ENCODE data around the gene CSF1.
"Not testable (repeated sequence)": the region's sequence is repeated elsewhere in the genome, so short reads cannot be mapped to it uniquely, and the experiment has no call there.

Gene CSF1

DNA sequence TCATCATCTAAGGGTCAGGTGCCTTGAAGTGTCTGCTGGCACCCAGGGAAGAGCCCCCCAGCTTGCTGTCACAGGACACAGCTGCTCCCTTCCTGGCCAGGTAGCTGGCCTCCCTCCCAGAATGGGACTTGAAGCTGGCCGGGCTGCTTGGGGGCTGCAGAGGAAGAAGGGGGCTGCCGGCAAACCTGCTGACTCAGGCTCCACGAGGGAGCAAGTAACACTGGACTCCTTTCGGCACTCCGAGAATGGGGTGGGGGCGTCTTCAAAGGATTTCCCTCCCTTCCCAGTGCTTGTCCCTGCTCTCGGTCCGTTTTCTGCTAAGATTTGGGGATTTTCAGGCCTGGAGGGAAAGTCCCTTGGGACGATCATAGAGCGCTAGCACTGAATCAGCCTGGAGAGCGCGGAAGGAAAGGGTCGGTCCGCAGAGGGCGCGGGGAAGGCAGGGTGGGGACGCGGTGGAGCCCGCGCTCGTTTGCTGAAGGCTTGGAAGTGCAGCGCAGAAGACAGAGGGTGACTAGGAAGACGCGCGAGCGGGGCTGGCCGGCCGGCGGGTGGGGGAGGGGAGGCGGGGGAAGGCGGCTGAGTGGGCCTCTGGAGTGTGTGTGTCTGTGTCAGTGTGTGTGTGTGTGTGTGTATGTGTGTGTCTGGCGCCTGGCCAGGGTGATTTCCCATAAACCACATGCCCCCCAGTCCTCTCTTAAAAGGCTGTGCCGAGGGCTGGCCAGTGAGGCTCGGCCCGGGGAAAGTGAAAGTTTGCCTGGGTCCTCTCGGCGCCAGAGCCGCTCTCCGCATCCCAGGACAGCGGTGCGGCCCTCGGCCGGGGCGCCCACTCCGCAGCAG lies at the start of gene CSF1:
TSS of gene CSF1 (plus strand) at position 727 of the 840 bp plus-strand sequence. CDS start 175 bp downstream, outside the sequence.
- DNase-seq: peak; percentile 82

DNA sequence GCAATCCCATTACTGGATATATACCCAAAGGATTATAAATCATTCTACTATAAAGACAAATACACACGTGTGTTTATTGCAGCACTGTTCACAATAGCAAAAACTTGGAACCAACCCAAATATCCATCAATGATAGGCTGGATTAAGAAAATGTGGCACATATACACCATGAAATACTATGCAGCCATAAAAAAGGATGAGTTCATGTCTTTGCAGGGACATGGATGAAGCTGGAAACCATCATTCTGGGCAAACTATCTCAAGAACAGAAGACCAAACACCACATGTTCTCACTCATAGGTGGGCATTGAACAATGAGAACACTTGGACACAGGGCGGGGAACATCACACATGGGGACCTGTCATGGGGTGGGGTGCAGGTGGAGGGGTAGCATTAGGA lies 49.0 kb upstream of the CSF1 start:
- DNase-seq: not testable (repeated sequence)

- DNase-seq: no peak
Observed at GRCh38 chr1:109863667-109864046, 47.0 kb upstream of the CSF1 start.

DNA sequence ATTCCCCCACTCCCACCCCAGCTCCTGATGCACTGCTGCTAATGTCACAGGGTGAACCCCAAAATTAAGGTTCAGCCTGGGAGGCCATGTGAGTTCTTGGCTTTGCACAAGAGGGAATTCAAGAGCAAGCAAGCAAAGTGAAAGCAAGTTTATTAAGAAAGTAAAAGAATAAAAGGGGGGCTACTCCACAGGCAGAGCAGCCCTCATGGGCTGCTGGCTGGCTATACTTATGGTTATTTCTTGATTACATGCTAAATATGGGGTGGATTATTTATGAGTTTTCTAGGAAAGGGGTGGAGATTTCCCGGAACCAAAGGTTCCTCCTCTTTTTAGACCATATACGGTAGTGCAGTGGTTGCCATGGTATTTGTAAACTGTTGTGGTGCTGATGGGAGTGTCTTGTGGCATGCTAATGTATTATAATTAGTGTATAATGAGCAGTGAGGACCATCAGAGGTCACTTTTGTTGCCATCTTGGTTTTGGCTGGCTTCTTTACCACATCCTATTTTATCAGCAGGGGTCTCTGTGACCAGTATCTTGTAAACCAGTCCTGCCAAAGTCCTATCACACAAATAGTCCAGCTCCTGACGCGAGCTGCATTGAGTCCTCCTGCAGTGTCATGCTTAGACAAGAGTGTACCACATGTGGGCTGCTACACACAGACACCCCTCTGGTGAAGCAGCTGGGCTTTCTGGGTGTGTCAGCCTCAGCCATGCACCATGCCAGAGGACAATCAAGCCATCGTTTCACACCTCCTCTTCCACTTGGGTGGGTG lies 46.4 kb upstream of the CSF1 start:
- peak; percentile 16 for DNase-seq

DNA sequence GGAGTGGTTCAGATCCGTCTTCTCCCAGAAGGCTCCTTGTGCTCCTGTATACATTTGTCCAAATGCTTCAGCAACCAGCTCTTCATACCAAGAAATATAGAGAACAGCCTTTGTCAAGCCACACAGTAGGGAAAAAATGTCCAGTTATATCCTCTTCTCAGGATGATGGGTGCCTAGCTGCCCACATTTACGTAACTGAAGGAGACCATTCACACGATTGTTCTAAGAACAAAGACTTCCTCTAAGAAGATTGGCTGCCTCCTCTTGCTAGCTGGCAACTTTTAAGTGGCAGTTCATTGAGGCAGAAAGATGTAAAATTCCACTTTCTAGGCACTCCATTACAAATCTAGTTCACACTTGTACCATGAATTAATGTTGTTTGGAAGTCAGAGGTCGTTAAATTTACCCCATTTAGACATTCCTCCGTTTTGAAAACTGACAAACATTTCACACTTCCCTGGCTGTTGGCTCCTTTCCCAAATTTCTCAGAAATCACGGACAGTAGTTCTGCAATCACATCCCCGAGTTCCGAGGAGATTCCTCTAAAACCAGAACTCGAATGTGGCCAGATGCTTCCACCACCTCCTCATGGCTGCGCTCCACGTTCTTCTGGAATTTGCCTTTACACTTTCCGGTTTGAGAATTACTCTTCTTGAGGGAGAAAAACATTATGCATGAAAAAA lies 45.6 kb upstream of the CSF1 start:
- no peak for DNase-seq

DNA sequence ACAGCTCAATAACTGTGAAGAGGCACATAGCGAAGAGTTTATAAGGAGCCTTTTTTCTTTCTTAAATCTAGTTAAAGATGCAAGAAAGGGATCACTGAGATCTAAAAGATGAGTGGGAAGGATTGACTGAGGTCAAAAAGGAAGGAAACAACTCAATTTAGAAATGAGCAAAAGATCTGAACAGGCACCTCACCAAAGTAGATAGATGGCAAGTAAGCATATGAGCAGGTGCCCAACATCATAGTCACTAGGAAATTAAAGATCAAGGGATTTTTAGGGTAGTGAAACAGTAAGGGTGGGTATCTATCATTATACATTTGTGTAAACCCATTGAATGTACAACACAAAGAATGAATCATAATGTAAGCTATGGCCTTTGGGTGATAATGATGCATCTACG lies 44.6 kb upstream of the CSF1 start:
- no peak for DNase-seq

GRCh38 chr1:109873278-109874175 lies 37.1 kb upstream of the CSF1 start:
- DNase-seq: no peak

DNA sequence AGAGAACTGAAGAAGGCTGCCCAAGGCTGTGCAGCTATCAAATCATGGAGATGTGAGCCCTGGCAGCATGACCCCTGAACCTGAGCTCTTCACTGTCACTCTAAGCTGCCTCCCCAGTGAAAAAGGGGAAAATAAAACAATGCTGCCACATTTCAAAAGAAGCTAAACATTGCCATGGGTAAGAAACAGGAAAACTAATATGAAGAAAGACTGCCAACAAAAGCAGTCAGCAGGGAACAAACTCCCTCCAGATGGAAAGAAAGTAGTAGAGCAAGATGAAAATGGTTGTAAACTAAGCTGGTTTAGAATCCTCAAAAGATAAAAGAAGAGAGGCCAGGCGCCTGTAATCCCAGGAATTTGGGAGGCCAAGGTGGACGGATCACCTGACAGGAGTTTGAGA lies 36.2 kb upstream of the CSF1 start:
- DNase-seq: no peak

DNA sequence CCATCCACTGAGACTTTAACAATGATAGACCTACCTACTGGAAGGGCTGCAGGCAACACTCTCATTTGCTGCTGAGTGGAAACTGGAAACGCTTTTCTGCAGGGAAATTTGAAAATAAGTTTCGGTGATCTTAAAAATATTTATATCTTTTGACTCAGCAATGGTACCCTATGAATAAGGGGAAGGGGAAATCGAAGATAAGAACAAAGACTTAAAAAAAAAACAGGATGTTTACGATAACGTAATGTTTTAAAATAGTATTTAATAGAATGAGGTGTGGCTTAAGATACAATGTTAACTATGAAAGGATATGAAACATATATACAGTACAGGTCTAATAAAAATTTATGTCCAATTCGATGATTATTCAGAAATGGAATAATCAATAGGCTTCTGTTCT lies 34.8 kb upstream of the CSF1 start:
- no peak for DNase-seq

- no peak for DNase-seq
Observed at GRCh38 chr1:109876617-109877316, 33.9 kb upstream of the CSF1 start.

DNA sequence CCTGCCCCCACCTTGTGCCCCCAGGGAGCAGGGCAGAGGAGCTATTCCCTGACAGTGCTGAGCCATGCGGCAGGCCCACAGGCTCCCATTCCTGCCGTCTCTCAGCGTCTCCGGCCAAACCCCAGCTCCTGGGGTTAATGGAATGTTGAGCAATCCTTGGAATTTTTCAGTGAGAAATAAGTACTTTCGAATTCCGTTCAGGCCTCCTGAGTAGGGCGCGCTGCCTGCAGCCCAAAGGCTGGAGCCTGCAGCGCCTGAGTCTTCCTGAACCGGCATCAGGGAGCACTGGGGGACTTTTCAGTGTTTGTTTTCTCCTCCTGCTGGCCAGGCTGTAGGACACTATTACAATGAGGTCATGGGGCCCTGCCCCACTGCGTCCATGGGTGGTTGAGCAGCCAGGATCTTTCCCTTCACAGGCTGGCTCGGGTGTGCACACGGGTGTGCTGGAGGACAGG lies 33.3 kb upstream of the CSF1 start:
- DNase-seq: no peak

DNA sequence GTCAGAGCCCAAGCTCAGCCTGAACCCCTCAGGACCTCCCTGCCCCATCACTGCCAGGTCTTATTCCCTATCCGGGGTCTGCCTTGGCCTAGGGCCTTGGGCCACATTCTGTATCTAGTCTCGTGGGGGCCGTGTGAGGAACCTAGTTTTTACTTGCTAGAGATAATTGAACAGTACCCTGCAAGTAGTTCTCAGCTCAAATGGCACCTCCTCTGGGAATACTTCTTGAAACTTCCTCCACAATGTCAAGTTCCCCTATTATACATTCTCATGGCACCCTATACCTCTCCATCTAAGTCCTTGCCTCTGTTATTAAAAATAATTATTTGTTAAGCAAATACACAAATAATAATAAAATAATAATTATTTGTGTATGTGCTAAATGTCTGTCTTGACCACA lies 32.9 kb upstream of the CSF1 start:
- DNase-seq: no peak

DNA sequence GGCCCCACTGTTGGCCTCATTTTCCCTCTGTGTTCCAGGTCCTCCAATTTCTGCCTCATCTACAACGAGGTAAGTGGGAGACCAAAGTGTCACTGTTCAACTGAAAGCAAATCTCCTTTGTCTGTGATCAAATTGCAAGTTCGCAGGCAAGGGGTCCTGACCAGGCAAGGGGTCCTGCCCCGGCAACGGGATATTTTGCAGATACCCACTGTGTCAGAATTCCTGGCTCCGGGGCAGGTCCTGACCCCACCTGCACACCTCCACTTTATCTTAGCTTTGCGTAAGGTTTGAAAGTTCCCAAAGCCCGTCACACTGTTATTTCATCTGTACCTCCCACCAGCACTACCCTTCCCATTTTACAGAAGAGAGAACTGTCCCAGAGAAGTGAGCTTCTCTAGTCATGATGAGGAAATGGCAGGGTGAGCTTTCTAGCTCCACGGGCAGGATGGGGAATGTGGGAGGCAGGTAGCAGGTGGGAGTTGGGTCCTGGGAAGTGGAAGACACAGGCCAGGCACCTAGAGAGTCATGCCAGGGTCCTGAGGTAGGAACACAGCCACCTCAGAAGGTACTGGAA lies 32.0 kb upstream of the CSF1 start:
- DNase-seq: no peak

- DNase-seq: not testable (repeated sequence)
Observed at GRCh38 chr1:109879371-109879770, 31.3 kb upstream of the CSF1 start.

DNA sequence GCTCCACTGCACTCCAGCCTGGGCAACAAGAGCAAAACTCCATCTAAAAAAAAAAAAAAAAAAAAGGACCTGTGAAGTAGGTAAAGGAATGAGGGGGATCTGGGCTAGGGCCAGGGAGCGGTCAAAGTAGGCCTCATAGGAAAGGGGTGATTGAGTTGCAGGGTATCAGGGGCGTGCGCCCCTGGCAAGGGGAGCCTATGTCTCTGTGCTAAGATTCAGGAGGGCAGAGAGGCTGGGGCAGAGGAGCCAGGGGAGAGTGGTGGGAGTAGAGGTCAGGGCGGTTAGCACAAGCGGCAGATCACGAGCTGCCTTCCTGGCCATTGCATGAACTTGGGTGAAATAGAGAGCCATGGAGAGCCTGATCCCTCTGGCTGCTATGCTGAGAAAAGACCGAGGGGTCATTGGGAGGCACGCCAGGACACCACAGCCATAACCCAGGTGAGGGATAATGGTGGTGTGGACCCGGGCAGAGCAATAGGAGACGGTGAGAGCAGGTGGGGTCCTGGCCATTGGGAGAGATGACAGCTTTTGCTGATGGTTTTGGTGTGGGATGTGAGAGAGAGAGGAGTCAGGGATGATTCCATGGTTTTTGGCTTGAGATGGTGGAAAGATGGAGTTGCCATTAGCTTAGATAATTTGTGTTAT lies 30.6 kb upstream of the CSF1 start:
- DNase-seq: no peak

GRCh38 chr1:109880971-109881894 lies 29.4 kb upstream of the CSF1 start:
- DNase-seq: no peak

- DNase-seq: no peak
Observed at GRCh38 chr1:109881906-109882287, 28.8 kb upstream of the CSF1 start.

GRCh38 chr1:109882288-109883245 lies 28.1 kb upstream of the CSF1 start:
- DNase-seq: no peak
